PC-3 (cell line): ENCODE measurements around the gene TTYH2. TPM values are rescaled to one million over a fixed set of nuclear protein-coding genes. Genes with fewer than 3 reads are reported as not detected.
A peak's percentile ranks its signal among the peaks of the same experiment; 100 is the strongest.

Experiments
- ATAC-seq: fragments of 200-7000 bp; cut with Tn5 transposase; 2 replicates; pipeline ENCODE4 v1.9.1; 2020; ENCODE audit warnings: mild to moderate bottlenecking, moderate library complexity
- BruUV-seq: library from RNA; stranded (reverse); fragments of 400-500 nt; replicated peaks from 2 replicates; lab custom pipeline; 2021; lab: Mats Ljungman, UMichigan
- CTCF ChIA-PET: fragments of 300-600 bp; sonication (Branson Sonifier 250); formaldehyde crosslinking; loops from one replicate; lab custom pipeline; 2022; ENCODE audit warnings: antibody characterized with exemption; lab: Charles Lee
- POLR2A ChIA-PET: fragments of 300-600 bp; sonication (Branson Sonifier 250); formaldehyde crosslinking; loops from one replicate; lab custom pipeline; 2022; ENCODE audit warnings: antibody characterized with exemption; ENCODE audit not compliant: unreplicated experiment; lab: Charles Lee
- DNase-seq: peaks from one replicate; pipeline ENCODE4 v3.0.0-alpha.2; 2015
- H2AFZ ChIP-seq: fragments of 300-600 bp; sonication (generic); 2 replicates; pipeline ENCODE4 v1.6.0; 2016; ENCODE audit warnings: antibody characterized with exemption, low read length
- H3F3A ChIP-seq: fragments of 300-600 bp; sonication (generic); one replicate; pipeline ENCODE4 v1.6.0; 2017; ENCODE audit warnings: antibody characterized with exemption, low read length, control low read depth, mild to moderate bottlenecking; ENCODE audit not compliant: unreplicated experiment
- H3K27ac ChIP-seq: fragments of 300-600 bp; sonication (generic); 2 replicates; pipeline ENCODE4 v1.5.1; 2016; ENCODE audit warnings: mild to moderate bottlenecking, low read length
- H3K27me3 ChIP-seq: fragments of 300-600 bp; sonication (generic); 2 replicates; pipeline ENCODE4 v1.6.1; 2016; ENCODE audit warnings: low read length, mixed read lengths
- H3K36me3 ChIP-seq: fragments of 300-600 bp; sonication (generic); 2 replicates; pipeline ENCODE4 v1.6.1; 2016; ENCODE audit warnings: low read depth, mixed run types, low read length, mixed read lengths
- H3K4me1 ChIP-seq: fragments of 300-600 bp; sonication (generic); 2 replicates; pipeline ENCODE4 v1.5.1; 2016; ENCODE audit warnings: low read length; ENCODE audit not compliant: insufficient read depth
- H3K4me2 ChIP-seq: fragments of 300-600 bp; sonication (generic); 2 replicates; pipeline ENCODE4 v1.6.0; 2016; ENCODE audit warnings: low read length
- H3K4me3 ChIP-seq: fragments of 300-600 bp; sonication (generic); 2 replicates; pipeline ENCODE4 v1.5.1; 2016; ENCODE audit warnings: mild to moderate bottlenecking, low read length, mixed read lengths
- H3K79me2 ChIP-seq: fragments of 300-600 bp; sonication (generic); 2 replicates; pipeline ENCODE4 v1.6.1; 2017; ENCODE audit warnings: low read length, mixed read lengths
- H3K9ac ChIP-seq: fragments of 300-600 bp; sonication (generic); 2 replicates; pipeline ENCODE4 v1.6.0; 2016; ENCODE audit warnings: mild to moderate bottlenecking, low read length
- H3K9me2 ChIP-seq: fragments of 300-600 bp; sonication (generic); replicated peaks from 2 replicates; pipeline ENCODE4 v1.6.1; 2016; ENCODE audit warnings: mixed run types, low read length, mixed read lengths
- H3K9me3 ChIP-seq: fragments of 300-600 bp; sonication (generic); 2 replicates; pipeline ENCODE4 v1.6.1; 2016; ENCODE audit warnings: low read length, mixed read lengths
- H4K20me1 ChIP-seq: fragments of 300-600 bp; sonication (generic); 2 replicates; pipeline ENCODE4 v1.6.1; 2016; ENCODE audit warnings: low read length, mixed read lengths
- CTCF ChIP-seq: fragments of 300-600 bp; sonication (generic); conservative IDR thresholded peaks from 2 replicates; pipeline ENCODE4 v1.5.1; 2017; ENCODE audit warnings: antibody characterized with exemption, low read depth, mild to moderate bottlenecking, low read length
- EZH2 ChIP-seq: fragments of 300-600 bp; sonication (generic); IDR thresholded peaks from one replicate; pipeline ENCODE4 v1.6.1; 2017; ENCODE audit warnings: antibody characterized with exemption, mild to moderate bottlenecking, low read length; ENCODE audit not compliant: unreplicated experiment
- EZH2phosphoT487 ChIP-seq: fragments of 300-600 bp; sonication (generic); IDR thresholded peaks from 2 replicates; pipeline ENCODE4 v1.6.1; 2018; ENCODE audit warnings: mild to moderate bottlenecking, antibody characterized with exemption, low read length, borderline replicate concordance
- intact Hi-C: fragments of 100-400 bp; cut with micrococcal nuclease; formaldehyde crosslinking; loops from 2 replicates; pipeline ENCODE4 v1.9.0; 2023
- total RNA-seq: library from RNA; depleted of rRNA; stranded (reverse); fragments of >200 nt; gene quantifications from 2 replicates; pipeline ENCODE4 v1.2.3, GENCODE V29; 2014

TTYH2 gene
- total RNA-seq, 1 experiment from 2014 or later: 17.6 TPM

DNA sequence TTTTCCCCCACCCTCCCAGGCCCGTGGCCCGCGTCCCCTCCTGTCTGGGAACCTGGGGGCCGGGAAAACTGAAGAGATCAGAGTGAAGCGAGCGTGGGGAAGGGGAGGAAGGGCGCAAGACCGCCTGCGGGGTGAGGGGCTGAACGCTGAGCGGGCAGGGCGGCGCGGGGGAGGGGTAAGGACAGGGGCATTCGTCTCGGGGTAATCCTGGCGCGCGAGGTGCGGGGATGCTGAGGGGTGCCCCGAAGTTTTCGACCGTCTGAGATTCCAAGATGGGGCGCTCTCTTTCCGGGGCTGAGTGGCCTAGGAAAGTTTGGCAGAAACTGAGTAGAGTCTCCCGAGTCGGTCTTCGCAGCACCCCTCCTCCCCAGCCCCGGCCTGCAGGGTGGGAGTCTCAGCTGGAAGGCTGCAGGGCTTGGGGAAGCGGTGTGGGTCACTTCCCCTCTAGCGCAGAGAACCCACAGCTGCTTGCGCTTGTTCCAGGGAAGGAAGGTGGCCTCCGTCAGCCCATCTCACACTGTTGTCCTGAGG, 555 bp downstream of the TTYH2 start:
- H3K4me1 ChIP-seq: peaks cover 33% of the 10 kb centered on the region
- H3K4me2 ChIP-seq: peak overlapping the region; percentile 86
- H3F3A ChIP-seq: peaks cover 17% of the 10 kb centered on the region
- no peak for ATAC-seq
- intact Hi-C loops: loop anchor here (5.0 kb wide), 3 partner anchors 68 to 218 kb away; partner anchors contain the start of genes BTBD17 and GPRC5C
- peak overlapping the region; percentile 72 for H3K4me3 ChIP-seq
- peak overlapping the region; percentile 55 for H3K9ac ChIP-seq
- H3K9me2 ChIP-seq: no peaks in the 10 kb centered on the region
- BruUV-seq: no TSS peak
- CTCF ChIA-PET: interaction anchor here (1.2 to 1.6 kb wide), 4 partner anchors 14 to 84 kb away, joined by 3 to 13 read pairs (median 7); no protein-coding TSS in a partner anchor
- POLR2A ChIA-PET: interaction anchor here (0.6 kb wide), 1 partner anchor 356 kb away, joined by 3 read pairs; no protein-coding TSS in a partner anchor
- peaks cover 16% of the 10 kb centered on the region for H4K20me1 ChIP-seq
- no peak overlapping the region for H3K27ac ChIP-seq
- TF ChIP-seq EZH2: no peak
- no peak for TF ChIP-seq EZH2phosphoT487
- no peak for TF ChIP-seq CTCF
- H3K36me3 ChIP-seq: peaks cover 20% of the 10 kb centered on the region
- DNase-seq: no peak
- no peaks in the 10 kb centered on the region for H3K27me3 ChIP-seq
- no peaks in the 10 kb centered on the region for H3K9me3 ChIP-seq
- 0 out of 2 replicates have a peak, but pooled peaks cover 6% of the 10 kb centered on the region for H3K79me2 ChIP-seq
- H2AFZ ChIP-seq: peak overlapping the region; percentile 71

DNA sequence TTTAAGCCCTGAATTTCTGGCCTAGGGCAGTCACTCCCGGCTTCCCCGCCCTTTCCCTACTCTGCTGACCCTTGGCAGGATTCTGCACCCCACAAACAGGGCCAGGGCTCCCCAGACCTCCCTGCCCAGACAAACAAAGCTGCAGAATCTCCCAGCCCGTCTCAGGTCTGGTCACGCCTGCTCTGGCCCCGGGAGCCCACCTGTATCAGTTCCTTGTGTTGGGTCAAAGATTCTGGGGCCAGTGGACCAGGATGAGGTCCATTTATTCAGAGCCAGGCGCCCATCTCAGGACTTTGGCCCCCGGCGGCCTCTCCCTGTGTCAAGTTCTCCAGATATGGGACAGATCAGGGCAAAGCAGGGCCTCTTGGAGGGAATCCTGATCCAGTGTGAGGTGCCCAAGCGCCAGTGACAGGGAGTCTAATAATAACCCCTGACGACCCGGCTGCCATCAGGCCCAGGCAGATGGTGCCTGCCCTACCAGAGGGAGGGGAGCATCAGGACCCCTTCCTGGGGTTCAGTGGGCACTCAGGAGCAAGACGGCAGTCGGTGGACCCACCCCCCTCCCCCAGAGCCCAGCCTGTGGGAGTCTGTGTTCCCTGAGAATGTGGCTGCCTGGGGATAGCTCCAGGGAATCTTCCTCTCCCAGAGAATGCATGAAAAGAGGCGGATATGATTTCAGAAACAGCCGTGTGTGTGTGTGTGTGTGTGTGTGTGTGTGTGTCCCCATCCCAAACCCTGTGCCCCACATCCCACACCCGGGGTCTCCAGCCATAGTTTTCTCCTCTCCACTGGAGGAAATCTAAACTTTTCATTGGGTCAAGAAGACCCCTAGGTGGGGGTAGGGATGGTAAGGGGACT, 1.3 kb downstream of the TTYH2 start:
- CTCF ChIA-PET: no interaction called here
- ATAC-seq: no peak

More for the DNA sequence above, 1.3 kb downstream of the TTYH2 start:
- peak overlapping the region; percentile 72; the same call in 1 of the 2 replicates for H3K4me3 ChIP-seq
- TF ChIP-seq CTCF: no peak
- TF ChIP-seq EZH2: no peak
- no peak for TF ChIP-seq EZH2phosphoT487
- intact Hi-C loops: loop anchor here (5.0 kb wide), 3 partner anchors 68 to 218 kb away; partner anchors contain the start of genes BTBD17 and GPRC5C
- no peak overlapping the region for H2AFZ ChIP-seq
- no TSS peak for BruUV-seq
- peaks cover 12% of the 10 kb centered on the region; the same call in 1 of the 2 replicates for H3K36me3 ChIP-seq
- peaks cover 33% of the 10 kb centered on the region for H3K4me1 ChIP-seq
- H3K9ac ChIP-seq: no peak overlapping the region
- no peak overlapping the region for H3K27ac ChIP-seq
- no peaks in the 10 kb centered on the region for H3K27me3 ChIP-seq
- peak overlapping the region; percentile 86 for H3K4me2 ChIP-seq
- DNase-seq: no peak
- no peaks in the 10 kb centered on the region for H3K9me2 ChIP-seq
- no peaks in the 10 kb centered on the region for H3K9me3 ChIP-seq
- POLR2A ChIA-PET: no interaction called here
- peaks cover 10% of the 10 kb centered on the region for H3F3A ChIP-seq
- 0 out of 2 replicates have a peak, but pooled peaks cover 6% of the 10 kb centered on the region for H3K79me2 ChIP-seq
- H4K20me1 ChIP-seq: peaks cover 8% of the 10 kb centered on the region; the same call in 1 of the 2 replicates
